ENCODE results near the gene RFX6. TPM values are rescaled to one million over a fixed set of nuclear protein-coding genes. Genes with fewer than 3 reads are reported as not detected.

The RFX6 gene
- total RNA-seq, 1 experiment from 2014 or later = not detected

- Histone ChIP-seq H3K14ac (ENCODE audit: insufficient read depth, low read length) (no peak overlapping the region), H2BK15ac (ENCODE audit: low read depth, low read length) (no peak overlapping the region), H3K79me1 (ENCODE audit: insufficient read depth, low read depth, low read length, poor library complexity, severe bottlenecking) (no peaks in the 10 kb centered on the region), H2AK5ac (ENCODE audit: insufficient read length, low read length) (no peak overlapping the region), H3K9ac (ENCODE audit: extremely low read depth, insufficient read length, low read length) (no peak overlapping the region), H4K8ac (replicated peaks; ENCODE audit: insufficient read length, low read depth, low read length) (no peak overlapping the region), H2BK12ac (ENCODE audit: insufficient read length, low read depth, low read length) (no peak overlapping the region), H3K4ac (ENCODE audit: low read depth, low read length) (no peak overlapping the region), H3K23me2 (ENCODE audit: insufficient read length, low read depth, low read length, poor library complexity, severe bottlenecking) (no peaks in the 10 kb centered on the region), H4K5ac (ENCODE audit: insufficient read length, low read depth, low read length) (no peak overlapping the region), H3K9me3 (ENCODE audit: control insufficient read depth, low read depth, low read length) (no peaks in the 10 kb centered on the region), H3K23ac (ENCODE audit: insufficient read length, low read depth, low read length) (no peak overlapping the region), H3K79me2 (ENCODE audit: insufficient read depth, low read length) (no peaks in the 10 kb centered on the region), H2AFZ (ENCODE audit: low read length) (no peak overlapping the region), H3K27me3 (ENCODE audit: insufficient read depth, low read length) (no peaks in the 10 kb centered on the region), H3K27ac (ENCODE audit: insufficient read length, low read depth, low read length) (no peak overlapping the region), H4K20me1 (ENCODE audit: control insufficient read depth, insufficient read depth, insufficient read length) (no peaks in the 10 kb centered on the region), H3T11ph (ENCODE audit: low read length) (no peak overlapping the region), H3K4me2 (ENCODE audit: insufficient read depth, insufficient read length, low read length) (no peak overlapping the region), H4K91ac (ENCODE audit: insufficient read length, low read depth, low read length) (no peak overlapping the region), H2BK5ac (ENCODE audit: insufficient read length, low read length) (no peak overlapping the region), H2BK120ac (ENCODE audit: low read depth, low read length, poor library complexity, severe bottlenecking) (no peak overlapping the region), H2BK20ac (ENCODE audit: low read depth, low read length, poor library complexity, severe bottlenecking) (no peak overlapping the region), H3K4me1 (ENCODE audit: insufficient read depth, low read length) (no peaks in the 10 kb centered on the region), H3K56ac (ENCODE audit: insufficient read length, low read depth, low read length) (no peak overlapping the region), H3K18ac (ENCODE audit: insufficient read length, low read depth, low read length) (no peak overlapping the region)
- H3K9me3 Mint-ChIP-seq = no peaks in the 10 kb centered on the region
- TF ChIP-seq CTCF (conservative IDR thresholded peaks at IDR 0.05) = no peak
- no peak for DNase-seq
- no peak overlapping the region for H3K27ac Mint-ChIP-seq
- 100% methylated on average over 1 of the region's 8 CpGs for WGBS (ENCODE audit: extremely low coverage, insufficient read length, low lambda C conversion rate)
- no peak overlapping the region for H3K4me3 Mint-ChIP-seq
- H3K4me1 Mint-ChIP-seq = 0 out of 4 replicates have a peak, but pooled peaks cover 0 to 7% of the 10 kb centered on the region in 2 experiments
- H3K36me3 Mint-ChIP-seq (ENCODE audit: insufficient read depth in 1 of 3, low read depth in 3 of 3) = no peaks in the 10 kb centered on the region
- H3K27me3 Mint-ChIP-seq (ENCODE audit: low read depth) = peaks cover 4% of the 10 kb centered on the region
Measured at GRCh38 chr6:116938305-116938704, 61.3 kb downstream of the RFX6 start.

Measured in H9 (cell line).